ENCODE measurements around the gene TNFRSF13B.

TNFRSF13B gene

DNA sequence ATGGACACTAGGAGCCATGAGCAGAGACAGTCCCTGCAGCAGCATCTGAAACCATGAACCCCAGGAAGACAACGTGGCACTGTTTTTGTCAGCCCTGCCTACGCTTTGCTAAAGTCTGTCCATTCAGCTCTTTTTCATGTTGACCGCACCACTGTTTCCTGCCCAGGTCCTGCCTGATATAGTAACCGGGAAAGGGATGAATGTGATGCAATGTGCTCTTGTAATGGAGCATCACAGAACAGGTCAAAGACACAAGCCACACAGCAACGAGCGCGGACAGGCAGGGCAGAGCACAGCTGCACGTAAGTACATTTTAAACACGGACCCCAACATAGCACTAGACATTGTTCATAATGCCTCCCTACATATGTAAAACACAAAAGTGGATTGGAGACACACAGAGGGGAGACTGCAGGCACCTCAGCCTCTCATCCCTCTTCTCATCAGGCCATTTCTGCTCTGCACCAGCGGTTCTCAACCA is 16.9 kb upstream of the TNFRSF13B start:
- Histone ChIP-seq H3K36me3 (ENCODE audit: control insufficient read depth in 1 of 2, insufficient read depth in 2 of 2, low read depth in 1 of 2, low read length in 2 of 2) (no peaks in the 10 kb centered on the region), H2AK5ac (ENCODE audit: low read length, severe bottlenecking) (no peak overlapping the region), H3K23ac (ENCODE audit: low read length in 2 of 2) (no peak overlapping the region), H3K4me1 (ENCODE audit: control insufficient read depth, insufficient read depth, low read depth, low read length) (peaks cover 25% of the 10 kb centered on the region), H3K4ac (ENCODE audit: low read depth in 1 of 2, low read length in 2 of 2) (peak overlapping the region in 1 of 2 experiments; percentile 46), H3K9ac (ENCODE audit: low read length) (peak overlapping the region; percentile 31), H4K91ac (ENCODE audit: low read length) (peak overlapping the region; percentile 19), H3K9me3 (ENCODE audit: control insufficient read depth, low read length) (no peaks in the 10 kb centered on the region), H3K27me3 (ENCODE audit: control insufficient read depth in 1 of 2, insufficient read depth in 1 of 2, low read length in 2 of 2) (no peaks in the 10 kb centered on the region), H3K4me2 (ENCODE audit: low read length, poor library complexity, severe bottlenecking) (no peak overlapping the region), H2BK12ac (ENCODE audit: low read length in 2 of 2) (no peak overlapping the region), H3K4me3 (ENCODE audit: insufficient read depth in 1 of 2, low read depth in 1 of 2, low read length in 2 of 2) (peak overlapping the region in 1 of 2 experiments; percentile 31), H4K8ac (ENCODE audit: low read length) (peak overlapping the region; percentile 52), H3K27ac (ENCODE audit: low read length, poor library complexity, severe bottlenecking) (no peak overlapping the region), H3K14ac (ENCODE audit: low read length in 2 of 2) (no peak overlapping the region), H2BK5ac (ENCODE audit: low read depth, low read length, poor library complexity, severe bottlenecking) (no peak overlapping the region), H2BK15ac (ENCODE audit: low read depth, poor library complexity, severe bottlenecking) (no peak overlapping the region), H2BK120ac (ENCODE audit: low read depth, low read length) (no peak overlapping the region), H3K79me1 (replicated peaks; ENCODE audit: low read length, poor library complexity, severe bottlenecking) (no peaks in the 10 kb centered on the region), H2AFZ (ENCODE audit: low read depth, low read length) (no peak overlapping the region), H3K18ac (ENCODE audit: low read depth in 1 of 2, low read length in 2 of 2) (no peak overlapping the region)
- 94% methylated on average over 10 of the region's 10 CpGs for WGBS
- DNase-seq: no peak

GRCh38 chr17:16987830-16988601 is 16.1 kb upstream of the TNFRSF13B start:
- WGBS: 34% methylated on average over 11 of the region's 11 CpGs

DNA sequence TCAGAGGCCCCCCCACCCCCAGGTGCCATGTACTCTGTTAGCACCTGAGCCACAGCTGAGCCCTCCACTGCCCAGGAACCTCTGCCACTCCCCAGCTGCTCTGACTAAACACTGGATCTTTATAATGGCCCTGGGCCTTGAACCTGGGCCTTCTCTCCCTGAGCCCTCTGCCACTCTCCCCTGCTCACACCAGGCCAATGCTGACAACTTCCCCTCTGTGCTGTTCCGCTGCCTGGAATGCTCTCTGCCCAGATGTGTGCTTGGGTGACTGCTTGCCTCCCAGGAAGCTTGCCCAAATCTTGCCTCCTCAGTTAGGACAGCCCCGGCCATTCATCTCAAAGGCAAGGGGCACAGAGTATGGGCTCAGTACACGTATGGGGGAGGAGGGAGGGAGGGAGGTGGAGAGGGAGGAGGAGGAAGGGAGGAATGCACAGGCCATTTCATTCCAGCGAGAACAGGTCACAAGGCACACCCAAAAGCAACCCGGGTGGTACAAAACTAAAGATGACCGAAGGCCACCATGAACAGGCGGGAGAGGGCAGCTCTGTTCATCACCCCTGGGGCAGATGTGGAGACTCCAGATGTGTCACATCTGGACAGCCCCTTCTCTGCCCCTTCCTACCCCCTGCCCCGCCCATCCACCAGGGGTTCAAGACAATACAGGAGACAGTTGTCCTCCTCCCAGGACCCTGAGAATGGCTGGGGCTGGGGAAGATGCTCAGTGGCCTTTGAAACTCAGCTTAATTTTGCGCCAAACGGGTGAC is 15.3 kb upstream of the TNFRSF13B start:
- H3K4ac ChIP-seq (ENCODE audit: low read depth in 1 of 2, low read length in 2 of 2): peak overlapping the region in 1 of 2 experiments; percentile 2
- no peak overlapping the region for H2AK5ac ChIP-seq (ENCODE audit: low read length, severe bottlenecking)
- no peak overlapping the region for H3K4me3 ChIP-seq (ENCODE audit: insufficient read depth in 1 of 2, low read depth in 1 of 2, low read length in 2 of 2)
- no peaks in the 10 kb centered on the region for H3K36me3 ChIP-seq (ENCODE audit: control insufficient read depth in 1 of 2, insufficient read depth in 2 of 2, low read depth in 1 of 2, low read length in 2 of 2)
- H3K9ac ChIP-seq (ENCODE audit: low read length): no peak overlapping the region
- H3K4me1 ChIP-seq (ENCODE audit: control insufficient read depth, insufficient read depth, low read depth, low read length): peaks cover 25% of the 10 kb centered on the region
- H2BK120ac ChIP-seq (ENCODE audit: low read depth, low read length): no peak overlapping the region
- DNase-seq: no peak
- peak overlapping the region in 1 of 2 experiments; percentile 23 for H3K18ac ChIP-seq (ENCODE audit: low read depth in 1 of 2, low read length in 2 of 2)
- H4K8ac ChIP-seq (ENCODE audit: low read length): peak overlapping the region; percentile 76
- no peaks in the 10 kb centered on the region for H3K9me3 ChIP-seq (ENCODE audit: control insufficient read depth, low read length)
- H3K23ac ChIP-seq (ENCODE audit: low read length in 2 of 2): no peak overlapping the region
- H2BK15ac ChIP-seq (ENCODE audit: low read depth, poor library complexity, severe bottlenecking): peak overlapping the region; percentile 68
- H2BK12ac ChIP-seq (ENCODE audit: low read length in 2 of 2): peak overlapping the region in 1 of 2 experiments; percentile 45
- no peak overlapping the region for H2AFZ ChIP-seq (ENCODE audit: low read depth, low read length)
- 83% methylated on average over 10 of the region's 10 CpGs for WGBS
- no peaks in the 10 kb centered on the region for H3K79me1 ChIP-seq (replicated peaks; ENCODE audit: low read length, poor library complexity, severe bottlenecking)
- H2BK5ac ChIP-seq (ENCODE audit: low read depth, low read length, poor library complexity, severe bottlenecking): no peak overlapping the region
- peak overlapping the region in 1 of 2 experiments; percentile 9 for H3K14ac ChIP-seq (ENCODE audit: low read length in 2 of 2)
- no peaks in the 10 kb centered on the region for H3K27me3 ChIP-seq (ENCODE audit: control insufficient read depth in 1 of 2, insufficient read depth in 1 of 2, low read length in 2 of 2)
- no peak overlapping the region for H3K4me2 ChIP-seq (ENCODE audit: low read length, poor library complexity, severe bottlenecking)
- H4K91ac ChIP-seq (ENCODE audit: low read length): peak overlapping the region; percentile 20
- H3K27ac ChIP-seq (ENCODE audit: low read length, poor library complexity, severe bottlenecking): no peak overlapping the region

More at GRCh38 chr17:16987830-16988601, 16.1 kb upstream of the TNFRSF13B start:
- Histone ChIP-seq H2AFZ (ENCODE audit: low read depth, low read length) (peak overlapping the region; percentile 67), H2AK5ac (ENCODE audit: low read length, severe bottlenecking) (no peak overlapping the region), H2BK120ac (ENCODE audit: low read depth, low read length) (no peak overlapping the region), H3K4me1 (ENCODE audit: control insufficient read depth, insufficient read depth, low read depth, low read length) (peaks cover 25% of the 10 kb centered on the region), H3K4ac (ENCODE audit: low read depth in 1 of 2, low read length in 2 of 2) (peak overlapping the region in 1 of 2 experiments; percentile 2), H3K18ac (ENCODE audit: low read depth in 1 of 2, low read length in 2 of 2) (peak overlapping the region; percentile 56 to 92), H3K27me3 (ENCODE audit: control insufficient read depth in 1 of 2, insufficient read depth in 1 of 2, low read length in 2 of 2) (no peaks in the 10 kb centered on the region), H3K36me3 (ENCODE audit: control insufficient read depth in 1 of 2, insufficient read depth in 2 of 2, low read depth in 1 of 2, low read length in 2 of 2) (no peaks in the 10 kb centered on the region), H2BK15ac (ENCODE audit: low read depth, poor library complexity, severe bottlenecking) (peak overlapping the region; percentile 8), H4K8ac (ENCODE audit: low read length) (peak overlapping the region; percentile 81), H3K14ac (ENCODE audit: low read length in 2 of 2) (no peak overlapping the region), H3K4me2 (ENCODE audit: low read length, poor library complexity, severe bottlenecking) (no peak overlapping the region), H3K27ac (ENCODE audit: low read length, poor library complexity, severe bottlenecking) (no peak overlapping the region), H4K91ac (ENCODE audit: low read length) (peak overlapping the region; percentile 67), H3K79me1 (replicated peaks; ENCODE audit: low read length, poor library complexity, severe bottlenecking) (no peaks in the 10 kb centered on the region), H3K23ac (ENCODE audit: low read length in 2 of 2) (no peak overlapping the region), H2BK12ac (ENCODE audit: low read length in 2 of 2) (peak overlapping the region; percentile 29 to 42), H3K9ac (ENCODE audit: low read length) (peak overlapping the region; percentile 31), H3K4me3 (ENCODE audit: insufficient read depth in 1 of 2, low read depth in 1 of 2, low read length in 2 of 2) (peak overlapping the region in 1 of 2 experiments; percentile 31), H3K9me3 (ENCODE audit: control insufficient read depth, low read length) (no peaks in the 10 kb centered on the region), H2BK5ac (ENCODE audit: low read depth, low read length, poor library complexity, severe bottlenecking) (no peak overlapping the region)
- peak; percentile 83 for DNase-seq

DNA sequence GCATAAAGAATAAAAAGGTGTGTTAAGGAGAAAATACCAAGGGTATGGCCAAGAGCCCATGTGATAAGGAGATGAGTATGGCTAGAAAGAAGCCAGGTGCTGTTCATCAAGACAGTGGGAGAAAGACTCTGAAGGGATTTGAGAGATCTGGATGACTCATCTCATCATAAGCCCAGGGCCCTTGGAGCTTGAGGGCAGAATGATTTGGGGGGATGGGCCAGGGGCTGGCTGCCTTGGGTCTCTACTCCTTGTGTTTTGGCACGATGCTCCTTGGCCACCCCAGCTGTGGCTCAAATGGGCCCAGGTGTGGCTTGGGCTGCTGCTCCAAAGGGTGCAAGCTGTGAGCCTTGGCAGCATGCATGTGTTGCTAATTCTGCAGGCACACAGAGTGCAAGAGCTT is 14.5 kb upstream of the TNFRSF13B start:
- H3K9ac ChIP-seq (ENCODE audit: low read length): no peak overlapping the region
- H3K79me1 ChIP-seq (replicated peaks; ENCODE audit: low read length, poor library complexity, severe bottlenecking): no peaks in the 10 kb centered on the region
- H2BK12ac ChIP-seq (ENCODE audit: low read length in 2 of 2): no peak overlapping the region
- DNase-seq: peak; percentile 59
- no peaks in the 10 kb centered on the region for H3K36me3 ChIP-seq (ENCODE audit: control insufficient read depth in 1 of 2, insufficient read depth in 2 of 2, low read depth in 1 of 2, low read length in 2 of 2)
- no peak overlapping the region for H2AK5ac ChIP-seq (ENCODE audit: low read length, severe bottlenecking)
- H3K23ac ChIP-seq (ENCODE audit: low read length in 2 of 2): no peak overlapping the region
- no peak overlapping the region for H3K4me3 ChIP-seq (ENCODE audit: insufficient read depth in 1 of 2, low read depth in 1 of 2, low read length in 2 of 2)
- no peak overlapping the region for H4K91ac ChIP-seq (ENCODE audit: low read length)
- H3K4me2 ChIP-seq (ENCODE audit: low read length, poor library complexity, severe bottlenecking): no peak overlapping the region
- no peak overlapping the region for H3K14ac ChIP-seq (ENCODE audit: low read length in 2 of 2)
- H3K4ac ChIP-seq (ENCODE audit: low read depth in 1 of 2, low read length in 2 of 2): no peak overlapping the region
- H3K9me3 ChIP-seq (ENCODE audit: control insufficient read depth, low read length): no peaks in the 10 kb centered on the region
- H2AFZ ChIP-seq (ENCODE audit: low read depth, low read length): no peak overlapping the region
- no peak overlapping the region for H3K27ac ChIP-seq (ENCODE audit: low read length, poor library complexity, severe bottlenecking)
- H3K4me1 ChIP-seq (ENCODE audit: control insufficient read depth, insufficient read depth, low read depth, low read length): peaks cover 25% of the 10 kb centered on the region
- no peaks in the 10 kb centered on the region for H3K27me3 ChIP-seq (ENCODE audit: control insufficient read depth in 1 of 2, insufficient read depth in 1 of 2, low read length in 2 of 2)
- no peak overlapping the region for H3K18ac ChIP-seq (ENCODE audit: low read depth in 1 of 2, low read length in 2 of 2)
- H4K8ac ChIP-seq (ENCODE audit: low read length): no peak overlapping the region
- 45% methylated on average over 1 of the region's 1 CpG for WGBS
- H2BK5ac ChIP-seq (ENCODE audit: low read depth, low read length, poor library complexity, severe bottlenecking): no peak overlapping the region
- no peak overlapping the region for H2BK15ac ChIP-seq (ENCODE audit: low read depth, poor library complexity, severe bottlenecking)
- no peak overlapping the region for H2BK120ac ChIP-seq (ENCODE audit: low read depth, low read length)

Data from mesenchymal stem cell (in vitro differentiated cells and primary cell).